HG03159 (cell line): Measurements from ENCODE around the gene SLC30A7.
A peak's percentile ranks its signal among the peaks of the same experiment; 100 is the strongest.
"Not testable (repeated sequence)": the region's sequence is repeated elsewhere in the genome, so short reads cannot be mapped to it uniquely, and the experiment has no call there.

Experiments used
- ATAC-seq: cut with Tn5 transposase; IDR thresholded peaks from one replicate; pipeline ENCODE4 v1.9.1; 2021; ENCODE audit warnings: mild to moderate bottlenecking, moderate library complexity; ENCODE audit not compliant: unreplicated experiment

SLC30A7 gene

GRCh38 chr1:100933555-100933954 lies 37.7 kb downstream of the SLC30A7 start:
- ATAC-seq: not testable (repeated sequence)

GRCh38 chr1:100936194-100936967 lies 40.5 kb downstream of the SLC30A7 start:
- ATAC-seq: no peak

- no peak for ATAC-seq
Observed at GRCh38 chr1:100941098-100941527, 45.2 kb downstream of the SLC30A7 start.

GRCh38 chr1:100941580-100942216 lies 45.8 kb downstream of the SLC30A7 start:
- no peak for ATAC-seq

GRCh38 chr1:100942304-100943046 lies 46.6 kb downstream of the SLC30A7 start:
- no peak for ATAC-seq

GRCh38 chr1:100943533-100943932 lies 47.6 kb downstream of the SLC30A7 start:
- ATAC-seq: no peak

- ATAC-seq: not testable (repeated sequence)
Observed at GRCh38 chr1:100946064-100946463, 50.2 kb downstream of the SLC30A7 start.

GRCh38 chr1:100947816-100948215 lies 51.9 kb downstream of the SLC30A7 start:
- ATAC-seq: not testable (repeated sequence)

GRCh38 chr1:100948721-100949405 lies 53.0 kb downstream of the SLC30A7 start:
- ATAC-seq: not testable (repeated sequence)

GRCh38 chr1:100949515-100950158 lies 53.7 kb downstream of the SLC30A7 start:
- peak; percentile 93 for ATAC-seq

GRCh38 chr1:100950337-100950736 lies 54.4 kb downstream of the SLC30A7 start:
- ATAC-seq: no peak

- no peak for ATAC-seq
Observed at GRCh38 chr1:100950781-100951180, 54.9 kb downstream of the SLC30A7 start.

GRCh38 chr1:100952104-100952745 lies 56.3 kb downstream of the SLC30A7 start:
- ATAC-seq: no peak

- not testable (repeated sequence) for ATAC-seq
Observed at GRCh38 chr1:100952970-100953369, 57.1 kb downstream of the SLC30A7 start.

- ATAC-seq: no peak
Observed at GRCh38 chr1:100953960-100954730, 58.3 kb downstream of the SLC30A7 start.

GRCh38 chr1:100955322-100955721 lies 59.4 kb downstream of the SLC30A7 start:
- no peak for ATAC-seq

- ATAC-seq: no peak
Observed at GRCh38 chr1:100959502-100960060, 63.7 kb downstream of the SLC30A7 start.

- no peak for ATAC-seq
Observed at GRCh38 chr1:100960098-100960497, 64.2 kb downstream of the SLC30A7 start.

GRCh38 chr1:100968621-100969020 lies 72.7 kb downstream of the SLC30A7 start:
- no peak for ATAC-seq
